ENCODE measurements around the gene NCSTN. TPM values are rescaled to one million over a fixed set of nuclear protein-coding genes. Genes with fewer than 3 reads are reported as not detected.

Gene NCSTN
- total RNA-seq, 1 donor from 2014 or later, result 83.1 TPM

GRCh38 chr1:160342526-160342925, 657 bp upstream of the NCSTN start:
- Mint-ChIP-seq H3K27ac (ENCODE audit: unreplicated experiment) (peak overlapping the region; percentile 99), H3K27me3 (ENCODE audit: low read depth) (no peaks in the 10 kb centered on the region), H3K9me3 (no peaks in the 10 kb centered on the region), H3K4me1 (peaks cover 38% of the 10 kb centered on the region), H3K4me3 (peak overlapping the region; percentile 99), H3K36me3 (ENCODE audit: low read depth) (peaks cover 8% of the 10 kb centered on the region)
- TF ChIP-seq, protein P1, sequence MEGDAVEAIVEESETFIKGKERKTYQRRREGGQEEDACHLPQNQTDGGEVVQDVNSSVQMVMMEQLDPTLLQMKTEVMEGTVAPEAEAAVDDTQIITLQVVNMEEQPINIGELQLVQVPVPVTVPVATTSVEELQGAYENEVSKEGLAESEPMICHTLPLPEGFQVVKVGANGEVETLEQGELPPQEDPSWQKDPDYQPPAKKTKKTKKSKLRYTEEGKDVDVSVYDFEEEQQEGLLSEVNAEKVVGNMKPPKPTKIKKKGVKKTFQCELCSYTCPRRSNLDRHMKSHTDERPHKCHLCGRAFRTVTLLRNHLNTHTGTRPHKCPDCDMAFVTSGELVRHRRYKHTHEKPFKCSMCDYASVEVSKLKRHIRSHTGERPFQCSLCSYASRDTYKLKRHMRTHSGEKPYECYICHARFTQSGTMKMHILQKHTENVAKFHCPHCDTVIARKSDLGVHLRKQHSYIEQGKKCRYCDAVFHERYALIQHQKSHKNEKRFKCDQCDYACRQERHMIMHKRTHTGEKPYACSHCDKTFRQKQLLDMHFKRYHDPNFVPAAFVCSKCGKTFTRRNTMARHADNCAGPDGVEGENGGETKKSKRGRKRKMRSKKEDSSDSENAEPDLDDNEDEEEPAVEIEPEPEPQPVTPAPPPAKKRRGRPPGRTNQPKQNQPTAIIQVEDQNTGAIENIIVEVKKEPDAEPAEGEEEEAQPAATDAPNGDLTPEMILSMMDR (conservative IDR thresholded peaks at IDR 0.05), result no peak
- DNase-seq (ENCODE audit: low read depth, low spot score), result no peak

DNA sequence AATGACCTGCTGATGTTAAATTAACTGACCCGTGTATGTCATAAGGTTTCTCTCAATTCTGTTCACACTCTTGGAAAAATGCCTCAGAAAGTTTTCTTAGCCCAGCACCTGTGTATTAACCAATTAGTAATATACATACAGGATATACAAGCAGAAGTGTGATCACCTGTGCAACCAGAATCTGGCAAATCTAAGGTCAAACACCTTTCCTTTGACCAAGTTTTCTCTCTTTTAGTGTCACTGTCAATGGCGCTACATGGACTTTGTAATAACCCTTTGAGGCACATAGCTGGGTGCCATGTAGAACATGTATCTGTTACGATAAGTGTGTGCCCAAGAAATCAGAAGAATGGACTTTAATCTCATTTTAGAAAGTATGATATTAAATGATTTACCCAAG, 1.1 kb downstream of the NCSTN start:
- Mint-ChIP-seq H3K4me1 (peaks cover 38% of the 10 kb centered on the region), H3K36me3 (ENCODE audit: low read depth) (peaks cover 2% of the 10 kb centered on the region), H3K4me3 (peak overlapping the region; percentile 99), H3K27me3 (ENCODE audit: low read depth) (no peaks in the 10 kb centered on the region), H3K27ac (ENCODE audit: unreplicated experiment) (no peak overlapping the region), H3K9me3 (no peaks in the 10 kb centered on the region)
- TF ChIP-seq, protein P1 (conservative IDR thresholded peaks at IDR 0.05), result no peak
- DNase-seq (ENCODE audit: low read depth, low spot score), result no peak

- no peaks in the 10 kb centered on the region for H3K9me3 Mint-ChIP-seq
- peaks cover 3% of the 10 kb centered on the region for H3K36me3 Mint-ChIP-seq (ENCODE audit: low read depth)
- H3K27ac Mint-ChIP-seq (ENCODE audit: unreplicated experiment), result no peak overlapping the region
- H3K4me1 Mint-ChIP-seq, result peaks cover 38% of the 10 kb centered on the region
- TF ChIP-seq, protein P1 (conservative IDR thresholded peaks at IDR 0.05), result no peak
- H3K27me3 Mint-ChIP-seq (ENCODE audit: low read depth), result no peaks in the 10 kb centered on the region
- DNase-seq (ENCODE audit: low read depth, low spot score), result no peak
- peak overlapping the region; percentile 84 for H3K4me3 Mint-ChIP-seq
These were observed 1.8 kb downstream of the NCSTN start for GRCh38 chr1:160344936-160345335.

GRCh38 chr1:160346463-160346862, 3.3 kb downstream of the NCSTN start:
- H3K9me3 Mint-ChIP-seq, result no peaks in the 10 kb centered on the region
- no peaks in the 10 kb centered on the region for H3K27me3 Mint-ChIP-seq (ENCODE audit: low read depth)
- DNase-seq (ENCODE audit: low read depth, low spot score), result no peak
- H3K27ac Mint-ChIP-seq (ENCODE audit: unreplicated experiment), result no peak overlapping the region
- H3K36me3 Mint-ChIP-seq (ENCODE audit: low read depth), result peaks cover 3% of the 10 kb centered on the region
- H3K4me1 Mint-ChIP-seq, result peaks cover 27% of the 10 kb centered on the region
- TF ChIP-seq, protein P1 (conservative IDR thresholded peaks at IDR 0.05), result no peak
- H3K4me3 Mint-ChIP-seq, result peak overlapping the region; percentile 32

GRCh38 chr1:160346958-160347357, 3.8 kb downstream of the NCSTN start:
- Mint-ChIP-seq H3K27me3 (ENCODE audit: low read depth) (no peaks in the 10 kb centered on the region), H3K4me1 (peaks cover 23% of the 10 kb centered on the region), H3K4me3 (peak overlapping the region; percentile 32), H3K9me3 (no peaks in the 10 kb centered on the region), H3K36me3 (ENCODE audit: low read depth) (peaks cover 3% of the 10 kb centered on the region), H3K27ac (ENCODE audit: unreplicated experiment) (no peak overlapping the region)
- no peak for DNase-seq (ENCODE audit: low read depth, low spot score)
- TF ChIP-seq, protein P1 (conservative IDR thresholded peaks at IDR 0.05), result no peak

- DNase-seq (ENCODE audit: low read depth, low spot score), result no peak
- Mint-ChIP-seq H3K27ac (ENCODE audit: unreplicated experiment) (no peak overlapping the region), H3K9me3 (no peaks in the 10 kb centered on the region), H3K27me3 (ENCODE audit: low read depth) (no peaks in the 10 kb centered on the region), H3K36me3 (ENCODE audit: low read depth) (peaks cover 13% of the 10 kb centered on the region), H3K4me3 (no peak overlapping the region), H3K4me1 (no peaks in the 10 kb centered on the region)
- TF ChIP-seq, protein P1 (conservative IDR thresholded peaks at IDR 0.05), result no peak
These were observed 8.4 kb downstream of the NCSTN start for GRCh38 chr1:160351629-160352028.

Data from neural crest cell (in vitro differentiated cells).